Thoracic aorta (tissue), 2 donors: ENCODE measurements around the gene ALAS2. TPM values are rescaled to one million over a fixed set of nuclear protein-coding genes. Genes with fewer than 3 reads are reported as not detected.
"Not testable (repeated sequence)": the region's sequence is repeated elsewhere in the genome, so short reads cannot be mapped to it uniquely, and the experiment has no call there.

Experiments
- ATAC-seq: fragments of 150-250 bp; one replicate; pipeline ENCODE4 v1.8.0; 2017; ENCODE audit warnings: low read depth; ENCODE audit not compliant: insufficient number of reproducible peaks, low FRiP score
- DNase-seq: peaks from one replicate; pipeline ENCODE4 v3.0.0-alpha.2; 2020; ENCODE audit warnings: low spot score
- H3K27ac ChIP-seq, 2 donors: fragments of 200-600 bp; sonication (generic); 1 replicate in 1 of 2; 2 replicates in 1 of 2; pipeline ENCODE4 v1.5.1; 2016; ENCODE audit warnings: mild to moderate bottlenecking in 2 of 2, moderate library complexity in 2 of 2
- H3K27me3 ChIP-seq: fragments of 200-600 bp; sonication (generic); replicated peaks from 2 replicates; pipeline ENCODE4 v1.6.0; 2016; ENCODE audit warnings: mild to moderate bottlenecking; ENCODE audit not compliant: insufficient read depth
- H3K36me3 ChIP-seq: fragments of 200-600 bp; sonication (generic); one replicate; pipeline ENCODE4 v1.5.1; 2016
- H3K4me1 ChIP-seq, 2 donors: fragments of 200-600 bp; sonication (generic); 1 replicate in 1 of 2; 2 replicates in 1 of 2; pipeline versions ENCODE4 v1.5.1 to v1.6.0; 2016; ENCODE audit warnings: low read depth in 2 of 2, mild to moderate bottlenecking in 1 of 2; ENCODE audit not compliant: control insufficient read depth in 1 of 2
- H3K4me3 ChIP-seq: fragments of 200-600 bp; sonication (generic); 2 replicates; pipeline ENCODE4 v1.5.1; 2016; ENCODE audit warnings: mild to moderate bottlenecking
- H3K9me3 ChIP-seq: fragments of 200-600 bp; sonication (generic); 2 replicates; pipeline ENCODE4 v1.5.1; 2016
- total RNA-seq, 2 donors: library from RNA; depleted of rRNA; stranded (reverse); fragments of >200 nt; gene quantifications; one replicate each; pipeline versions ENCODE4 v1.1.0 to v1.2.3, GENCODE V29; 2016
- TF ChIP-seq, protein P1 (sequence below): fragments of 200-600 bp; sonication (generic); IDR thresholded peaks from one replicate; pipeline ENCODE4 v1.5.1; 2019; ENCODE audit warnings: antibody characterized with exemption

The ALAS2 gene
- total RNA-seq, 2 donors from 2014 or later: 8.5 TPM; not detected in 1

DNA sequence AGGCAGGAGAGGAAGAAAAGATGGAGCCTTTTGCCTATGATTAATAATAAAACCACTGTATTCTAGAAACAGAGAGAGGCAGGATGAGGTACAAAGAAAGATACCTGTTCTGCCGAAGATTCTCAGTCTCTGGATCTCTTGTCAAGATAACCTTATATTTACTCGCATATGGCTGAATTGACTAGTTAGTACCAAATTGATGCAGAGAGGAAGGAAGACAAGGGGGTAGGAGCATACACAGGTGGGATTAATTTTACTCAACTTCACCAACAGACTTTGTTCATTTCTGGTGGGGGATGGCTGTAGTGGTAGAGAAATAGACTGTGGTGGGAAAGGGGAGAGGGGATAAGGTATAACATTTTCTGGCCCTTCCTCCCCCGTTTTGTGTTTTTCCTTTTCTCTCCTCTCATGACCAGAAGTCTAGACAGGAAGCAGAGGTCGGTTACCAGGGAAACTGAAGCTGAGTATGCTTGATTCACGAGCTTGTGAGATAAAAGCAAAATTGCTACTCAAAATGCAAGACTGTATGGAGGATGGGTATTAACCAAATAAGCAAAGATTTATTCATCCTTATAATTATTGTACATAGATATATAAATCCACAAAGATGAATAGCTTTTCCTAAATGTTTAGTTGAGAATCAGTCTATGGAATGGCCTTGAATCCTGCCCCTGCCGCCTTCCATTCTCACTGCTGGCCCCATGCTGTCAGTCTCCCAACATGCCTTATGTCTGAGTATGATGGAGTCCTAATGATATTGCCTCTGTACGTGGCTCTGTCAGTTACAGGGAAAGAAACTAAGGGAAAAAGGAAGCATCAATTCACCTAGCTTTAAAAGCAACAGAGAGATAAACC lies 26.3 kb upstream of the ALAS2 start:
- TF ChIP-seq, protein P1, sequence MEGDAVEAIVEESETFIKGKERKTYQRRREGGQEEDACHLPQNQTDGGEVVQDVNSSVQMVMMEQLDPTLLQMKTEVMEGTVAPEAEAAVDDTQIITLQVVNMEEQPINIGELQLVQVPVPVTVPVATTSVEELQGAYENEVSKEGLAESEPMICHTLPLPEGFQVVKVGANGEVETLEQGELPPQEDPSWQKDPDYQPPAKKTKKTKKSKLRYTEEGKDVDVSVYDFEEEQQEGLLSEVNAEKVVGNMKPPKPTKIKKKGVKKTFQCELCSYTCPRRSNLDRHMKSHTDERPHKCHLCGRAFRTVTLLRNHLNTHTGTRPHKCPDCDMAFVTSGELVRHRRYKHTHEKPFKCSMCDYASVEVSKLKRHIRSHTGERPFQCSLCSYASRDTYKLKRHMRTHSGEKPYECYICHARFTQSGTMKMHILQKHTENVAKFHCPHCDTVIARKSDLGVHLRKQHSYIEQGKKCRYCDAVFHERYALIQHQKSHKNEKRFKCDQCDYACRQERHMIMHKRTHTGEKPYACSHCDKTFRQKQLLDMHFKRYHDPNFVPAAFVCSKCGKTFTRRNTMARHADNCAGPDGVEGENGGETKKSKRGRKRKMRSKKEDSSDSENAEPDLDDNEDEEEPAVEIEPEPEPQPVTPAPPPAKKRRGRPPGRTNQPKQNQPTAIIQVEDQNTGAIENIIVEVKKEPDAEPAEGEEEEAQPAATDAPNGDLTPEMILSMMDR: no peak

DNA sequence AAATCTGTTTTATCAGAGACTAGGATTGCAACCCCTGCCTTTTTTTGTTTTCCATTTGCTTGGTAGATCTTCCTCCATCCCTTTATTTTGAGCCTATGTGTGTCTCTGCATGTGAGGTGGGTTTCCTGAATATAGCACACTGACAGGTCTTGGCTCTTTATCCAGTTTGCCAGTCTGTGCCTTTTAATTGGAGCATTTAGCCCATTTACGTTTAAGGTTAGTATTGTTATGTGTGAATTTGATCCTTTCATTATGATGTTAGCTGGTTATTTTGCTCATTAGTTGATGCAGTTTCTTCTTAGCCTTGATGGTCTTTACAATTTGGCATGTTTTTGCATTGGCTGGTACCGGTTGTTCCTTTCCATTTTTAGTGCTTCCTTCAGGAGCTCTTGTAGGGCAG lies 19.8 kb upstream of the ALAS2 start:
- not testable (repeated sequence) for H3K27me3 ChIP-seq, DNase-seq, H3K4me1 ChIP-seq, H3K27ac ChIP-seq, H3K9me3 ChIP-seq, H3K4me3 ChIP-seq, H3K36me3 ChIP-seq, ATAC-seq

More for the DNA sequence above, 26.3 kb upstream of the ALAS2 start:
- DNase-seq: no peak
- no peak for ATAC-seq
- Histone ChIP-seq H3K9me3 (no peaks in the 10 kb centered on the region), H3K27ac (no peak overlapping the region), H3K27me3 (no peaks in the 10 kb centered on the region), H3K36me3 (no peaks in the 10 kb centered on the region), H3K4me3 (peak overlapping the region; percentile 60), H3K4me1 (peaks cover 0 to 7% of the 10 kb centered on the region in 2 donors)

GRCh38 chrX:55041514-55041913 lies 10.7 kb upstream of the ALAS2 start:
- Histone ChIP-seq H3K4me3 (no peak overlapping the region), H3K27ac (no peak overlapping the region), H3K9me3 (no peaks in the 10 kb centered on the region), H3K36me3 (no peaks in the 10 kb centered on the region), H3K4me1 (no peaks in the 10 kb centered on the region), H3K27me3 (no peaks in the 10 kb centered on the region)
- TF ChIP-seq, protein P1: no peak
- no peak for DNase-seq
- no peak for ATAC-seq

DNA sequence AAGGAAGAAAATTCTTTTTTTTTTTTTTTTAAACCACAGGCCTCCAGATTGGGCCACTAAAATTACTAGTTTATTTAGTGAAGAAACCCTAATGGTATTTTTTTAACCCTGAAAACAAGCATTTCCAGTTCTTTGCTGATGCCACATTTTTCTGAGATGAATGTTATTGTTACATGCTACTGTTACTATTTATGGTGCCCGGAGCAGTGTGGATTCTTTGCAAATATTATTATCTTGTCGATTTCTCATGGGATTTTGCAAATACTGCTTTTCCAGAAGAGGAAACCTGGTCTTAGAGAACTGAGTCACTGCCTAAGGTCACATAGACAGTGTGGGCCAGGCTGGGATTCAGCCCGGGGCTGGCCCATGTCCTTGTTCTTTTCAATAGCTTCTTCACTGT lies 8.7 kb upstream of the ALAS2 start:
- no peak for DNase-seq
- Histone ChIP-seq H3K36me3 (no peaks in the 10 kb centered on the region), H3K27me3 (no peaks in the 10 kb centered on the region), H3K4me3 (no peak overlapping the region), H3K4me1 (no peaks in the 10 kb centered on the region), H3K27ac (no peak overlapping the region), H3K9me3 (no peaks in the 10 kb centered on the region)
- TF ChIP-seq, protein P1: no peak
- ATAC-seq: no peak

- TF ChIP-seq, protein P1: no peak
- H3K27ac ChIP-seq: no peak overlapping the region
These were observed 2.7 kb upstream of the ALAS2 start for GRCh38 chrX:55033429-55033828.

DNA sequence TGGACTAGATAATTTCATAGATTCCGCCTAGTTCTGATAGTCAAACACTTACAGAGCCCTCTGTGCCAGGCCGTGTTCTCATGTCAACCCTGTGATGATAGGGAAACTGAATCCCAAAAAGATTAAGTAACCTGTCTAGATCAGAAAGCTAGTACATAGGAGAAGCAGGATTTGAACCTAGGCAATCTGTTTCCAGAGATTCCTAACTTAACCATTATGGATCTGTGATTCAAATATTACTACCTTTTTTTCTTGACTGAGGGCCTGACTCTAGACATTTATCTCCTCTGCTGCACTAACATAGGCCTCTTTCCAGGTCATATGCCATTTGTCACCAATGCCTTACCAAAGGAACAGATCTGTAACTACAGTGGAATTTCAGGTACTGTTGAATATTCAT lies 1.5 kb downstream of the ALAS2 start:
- no peak for ATAC-seq
- Histone ChIP-seq H3K4me1 (no peaks in the 10 kb centered on the region), H3K36me3 (no peaks in the 10 kb centered on the region), H3K9me3 (no peaks in the 10 kb centered on the region), H3K27ac (no peak overlapping the region), H3K27me3 (no peaks in the 10 kb centered on the region), H3K4me3 (no peak overlapping the region)
- TF ChIP-seq, protein P1: no peak
- DNase-seq: no peak

More at GRCh38 chrX:55033429-55033828, 2.7 kb upstream of the ALAS2 start:
- no peak for ATAC-seq
- no peaks in the 10 kb centered on the region for H3K27me3 ChIP-seq
- no peaks in the 10 kb centered on the region for H3K9me3 ChIP-seq
- H3K4me3 ChIP-seq: no peak overlapping the region
- DNase-seq: no peak
- H3K36me3 ChIP-seq: no peaks in the 10 kb centered on the region
- no peaks in the 10 kb centered on the region for H3K4me1 ChIP-seq
